Panc1 (cell line): ENCODE data around the gene PTPRK. TPM values are rescaled to one million over a fixed set of nuclear protein-coding genes. Genes with fewer than 3 reads are reported as not detected.

Experiments
- ATAC-seq: fragments of 200-7000 bp; cut with Tn5 transposase; 2 replicates; pipeline ENCODE4 v1.9.1; 2020; ENCODE audit warnings: mild to moderate bottlenecking, moderate library complexity
- BruUV-seq: library from RNA; stranded (reverse); fragments of 400-500 nt; replicated peaks from 2 replicates; lab custom pipeline; 2021; lab: Mats Ljungman, UMichigan
- CTCF ChIA-PET: fragments of 300-600 bp; sonication (Branson Sonifier 250); formaldehyde crosslinking; loops from one replicate; lab custom pipeline; 2022; ENCODE audit warnings: antibody characterized with exemption; lab: Charles Lee
- POLR2A ChIA-PET: fragments of 300-600 bp; sonication (Branson Sonifier 250); formaldehyde crosslinking; loops from one replicate; lab custom pipeline; 2022; ENCODE audit warnings: antibody characterized with exemption; lab: Charles Lee
- DNase-seq: peaks from one replicate; pipeline ENCODE4 v3.0.0-alpha.2; 2010; ENCODE audit warnings: low read depth, low spot score
- H3K27ac ChIP-seq: 2 replicates; pipeline ENCODE4 v1.5.1; 2011; ENCODE audit warnings: mild to moderate bottlenecking, low read length, inconsistent platforms
- H3K27me3 ChIP-seq: fragments of 200-500 bp; sonication (Bioruptor generic); 2 replicates; pipeline ENCODE4 v1.6.0; 2014; ENCODE audit warnings: low read length, inconsistent platforms; ENCODE audit not compliant: control insufficient read depth, insufficient read depth
- H3K36me3 ChIP-seq: fragments of 200-500 bp; sonication (Bioruptor generic); 2 replicates; pipeline ENCODE4 v1.5.1; 2014; ENCODE audit warnings: inconsistent platforms, mild to moderate bottlenecking, low read length, moderate library complexity; ENCODE audit not compliant: control insufficient read depth, insufficient read depth
- H3K4me1 ChIP-seq: 2 replicates; pipeline ENCODE4 v1.5.1; 2011; ENCODE audit warnings: inconsistent platforms, mild to moderate bottlenecking, low read length, moderate library complexity; ENCODE audit not compliant: control insufficient read depth, insufficient read depth
- H3K4me3 ChIP-seq, 2 experiments: 2 replicates each; pipeline ENCODE4 v1.5.1; 2011 to 2012; ENCODE audit warnings: low read depth in 2 of 2, low read length in 2 of 2, mild to moderate bottlenecking in 2 of 2, inconsistent platforms in 1 of 2, moderate library complexity in 1 of 2
- H3K9me3 ChIP-seq: fragments of 200-500 bp; sonication (Bioruptor generic); 2 replicates; pipeline ENCODE4 v1.5.1; 2014; ENCODE audit warnings: low read depth, mild to moderate bottlenecking, inconsistent platforms, low read length, moderate library complexity; ENCODE audit not compliant: control insufficient read depth, insufficient read depth
- CTCF ChIP-seq: fragments of 450-650 bp; IDR thresholded peaks from 2 replicates; pipeline ENCODE4 v1.5.1; 2017; ENCODE audit warnings: mild to moderate bottlenecking
- POLR2AphosphoS5 ChIP-seq: IDR thresholded peaks from 2 replicates; pipeline ENCODE4 v1.6.1; 2012; ENCODE audit warnings: mild to moderate bottlenecking, low read depth, low read length, moderate library complexity
- REST ChIP-seq, 2 experiments: IDR thresholded peaks; 2 replicates each; pipeline ENCODE4 v1.6.1; 2011 to 2012; ENCODE audit warnings: low read depth in 2 of 2, control low read depth in 1 of 2, low read length in 1 of 2, mild to moderate bottlenecking in 1 of 2, moderate library complexity in 1 of 2; ENCODE audit not compliant: insufficient read depth in 1 of 2
- SIN3A ChIP-seq: IDR thresholded peaks from 2 replicates; pipeline ENCODE4 v1.6.1; 2012; ENCODE audit warnings: low read depth, mild to moderate bottlenecking, low read length, moderate library complexity, borderline replicate concordance; ENCODE audit not compliant: insufficient read depth
- TCF7L2 ChIP-seq: IDR thresholded peaks from 2 replicates; pipeline ENCODE4 v1.6.1; 2011; ENCODE audit warnings: mild to moderate bottlenecking, low read depth, low read length, inconsistent platforms
- in situ Hi-C: cut with HindIII; loops from 2 replicates; pipeline ENCODE4 v1.10.0; 2016; ENCODE audit warnings: low sequenced_read_pairs, low pct_unique_long_range_greater_than_20kb
- intact Hi-C: fragments of 100-400 bp; cut with micrococcal nuclease; formaldehyde crosslinking; loops from one replicate; pipeline ENCODE4 v1.10.0; 2022; ENCODE audit not compliant: unreplicated experiment
- total RNA-seq: library from RNA; stranded (reverse); gene quantifications from one replicate; pipeline ENCODE4 v1.2.1, GENCODE V29; 2021; ENCODE audit not compliant: unreplicated experiment

Gene PTPRK
- total RNA-seq, 1 experiment from 2014 or later: 61.8 TPM

GRCh38 chr6:127946388-127946787 is 574.0 kb downstream of the PTPRK start:
- in situ Hi-C loops (no loop called here), intact Hi-C loops (no loop called here)

GRCh38 chr6:127945434-127946097 is 574.8 kb downstream of the PTPRK start:
- Histone ChIP-seq H3K4me1 (no peaks in the 10 kb centered on the region), H3K27ac (no peak overlapping the region), H3K36me3 (no peaks in the 10 kb centered on the region), H3K27me3 (no peaks in the 10 kb centered on the region), H3K4me3 (no peak overlapping the region), H3K9me3 (no peaks in the 10 kb centered on the region)
- intact Hi-C loops (no loop called here), in situ Hi-C loops (no loop called here)
- ChIA-PET CTCF (no interaction called here), POLR2A (no interaction called here)
- BruUV-seq: no TSS peak
- TF ChIP-seq TCF7L2 (no peak), SIN3A (no peak), REST (IDR thresholded peaks at IDR 0.05; ENCODE audit: insufficient read depth in 1 of 2, low read depth in 2 of 2, low read length in 1 of 2) (no peak), CTCF (no peak), POLR2AphosphoS5 (no peak)
- DNase-seq (no peak), ATAC-seq (no peak)

More at GRCh38 chr6:127946388-127946787, 574.0 kb downstream of the PTPRK start:
- Histone ChIP-seq H3K4me3 (no peak overlapping the region), H3K36me3 (no peaks in the 10 kb centered on the region), H3K9me3 (no peaks in the 10 kb centered on the region), H3K27ac (no peak overlapping the region), H3K27me3 (no peaks in the 10 kb centered on the region), H3K4me1 (no peaks in the 10 kb centered on the region)
- ChIA-PET POLR2A (no interaction called here), CTCF (no interaction called here)
- DNase-seq (no peak), ATAC-seq (no peak)
- no TSS peak for BruUV-seq
- TF ChIP-seq POLR2AphosphoS5: no peak
- TF ChIP-seq REST (IDR thresholded peaks at IDR 0.05; ENCODE audit: insufficient read depth in 1 of 2, low read depth in 2 of 2, low read length in 1 of 2): no peak
- TF ChIP-seq SIN3A: no peak
- no peak for TF ChIP-seq TCF7L2
- no peak for TF ChIP-seq CTCF
